Brain microvascular endothelial cell (primary cell): ENCODE data around the gene RBL2.
"Not testable (repeated sequence)": the region's sequence is repeated elsewhere in the genome, so short reads cannot be mapped to it uniquely, and the experiment has no call there.

Source experiments
- DNase-seq: peaks from one replicate; pipeline ENCODE4 v3.0.0-alpha.2; 2020
- H3K27ac ChIP-seq: fragments of 250-450 bp; sonication (Bioruptor Pico); 2 replicates; pipeline ENCODE4 v1.5.1; 2020; ENCODE audit warnings: mild to moderate bottlenecking, moderate library complexity
- H3K27me3 ChIP-seq: fragments of 250-450 bp; sonication (Bioruptor Pico); replicated peaks from 2 replicates; pipeline ENCODE4 v1.5.1; 2020; ENCODE audit warnings: mild to moderate bottlenecking
- H3K36me3 ChIP-seq: fragments of 250-450 bp; sonication (Bioruptor Pico); replicated peaks from 2 replicates; pipeline ENCODE4 v1.5.1; 2020; ENCODE audit warnings: mild to moderate bottlenecking
- H3K4me3 ChIP-seq: 2 replicates; pipeline ENCODE4 v1.5.1; 2011; ENCODE audit warnings: low read depth, mild to moderate bottlenecking, control low read depth, low read length, moderate library complexity
- CTCF ChIP-seq: IDR thresholded peaks from 2 replicates; pipeline ENCODE4 v1.5.1; 2011; ENCODE audit warnings: low read depth, mild to moderate bottlenecking, moderate library complexity, low read length, control low read depth, inconsistent platforms; ENCODE audit errors: missing control alignments
- in situ Hi-C: cut with HindIII; loops from 2 replicates; pipeline ENCODE4 v1.10.0; 2017; ENCODE audit warnings: low sequenced_read_pairs, low pct_ligation_motif_present

Gene RBL2, protein sequence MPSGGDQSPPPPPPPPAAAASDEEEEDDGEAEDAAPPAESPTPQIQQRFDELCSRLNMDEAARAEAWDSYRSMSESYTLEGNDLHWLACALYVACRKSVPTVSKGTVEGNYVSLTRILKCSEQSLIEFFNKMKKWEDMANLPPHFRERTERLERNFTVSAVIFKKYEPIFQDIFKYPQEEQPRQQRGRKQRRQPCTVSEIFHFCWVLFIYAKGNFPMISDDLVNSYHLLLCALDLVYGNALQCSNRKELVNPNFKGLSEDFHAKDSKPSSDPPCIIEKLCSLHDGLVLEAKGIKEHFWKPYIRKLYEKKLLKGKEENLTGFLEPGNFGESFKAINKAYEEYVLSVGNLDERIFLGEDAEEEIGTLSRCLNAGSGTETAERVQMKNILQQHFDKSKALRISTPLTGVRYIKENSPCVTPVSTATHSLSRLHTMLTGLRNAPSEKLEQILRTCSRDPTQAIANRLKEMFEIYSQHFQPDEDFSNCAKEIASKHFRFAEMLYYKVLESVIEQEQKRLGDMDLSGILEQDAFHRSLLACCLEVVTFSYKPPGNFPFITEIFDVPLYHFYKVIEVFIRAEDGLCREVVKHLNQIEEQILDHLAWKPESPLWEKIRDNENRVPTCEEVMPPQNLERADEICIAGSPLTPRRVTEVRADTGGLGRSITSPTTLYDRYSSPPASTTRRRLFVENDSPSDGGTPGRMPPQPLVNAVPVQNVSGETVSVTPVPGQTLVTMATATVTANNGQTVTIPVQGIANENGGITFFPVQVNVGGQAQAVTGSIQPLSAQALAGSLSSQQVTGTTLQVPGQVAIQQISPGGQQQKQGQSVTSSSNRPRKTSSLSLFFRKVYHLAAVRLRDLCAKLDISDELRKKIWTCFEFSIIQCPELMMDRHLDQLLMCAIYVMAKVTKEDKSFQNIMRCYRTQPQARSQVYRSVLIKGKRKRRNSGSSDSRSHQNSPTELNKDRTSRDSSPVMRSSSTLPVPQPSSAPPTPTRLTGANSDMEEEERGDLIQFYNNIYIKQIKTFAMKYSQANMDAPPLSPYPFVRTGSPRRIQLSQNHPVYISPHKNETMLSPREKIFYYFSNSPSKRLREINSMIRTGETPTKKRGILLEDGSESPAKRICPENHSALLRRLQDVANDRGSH

GRCh38 chr16:53434377-53435065, at the start of gene RBL2:
Gene RBL2 (plus strand): TSS chr16:53434471. CDS start chr16:53434557, 86 bp downstream.
- TF ChIP-seq CTCF: no peak
- Histone ChIP-seq H3K27me3 (no peaks in the 10 kb centered on the region), H3K36me3 (no peaks in the 10 kb centered on the region), H3K4me3 (peak within 1 kb of the TSS; percentile 90), H3K27ac (peak within 1 kb of the TSS; percentile 55)
- in situ Hi-C loops: no loop called here
- DNase-seq: peak; percentile 70

- H3K4me3 ChIP-seq, H3K27me3 ChIP-seq, in situ Hi-C loops, DNase-seq, H3K27ac ChIP-seq, H3K36me3 ChIP-seq: not testable (repeated sequence)
Measured at GRCh38 chr16:53384610-53385009, 49.7 kb upstream of the RBL2 start.

GRCh38 chr16:53404959-53405358, 29.3 kb upstream of the RBL2 start:
- Histone ChIP-seq H3K4me3 (no peak overlapping the region), H3K27me3 (no peaks in the 10 kb centered on the region), H3K27ac (no peak overlapping the region), H3K36me3 (no peaks in the 10 kb centered on the region)
- no peak for DNase-seq
- TF ChIP-seq CTCF: no peak
- in situ Hi-C loops: no loop called here

DNA sequence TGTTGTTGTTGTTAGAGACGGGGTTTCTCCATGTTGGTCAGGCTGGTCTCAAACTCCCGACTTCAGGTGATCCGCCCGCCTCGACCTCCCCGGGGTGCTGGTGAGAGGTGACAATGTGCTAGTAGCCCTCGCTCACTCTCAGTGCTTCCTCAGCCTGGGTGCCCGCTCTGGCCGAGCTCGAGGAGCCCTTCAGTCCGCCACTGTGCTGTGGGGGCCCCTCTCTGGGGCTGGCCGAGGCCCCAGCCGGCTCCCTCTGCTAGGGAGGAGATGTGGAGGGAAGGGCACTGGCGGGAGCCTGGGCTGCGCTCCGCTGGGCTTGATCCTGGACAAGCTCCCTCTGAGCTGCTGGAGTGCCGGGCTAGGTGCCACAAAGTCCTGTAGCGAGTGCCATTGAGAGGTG, 21.7 kb upstream of the RBL2 start:
- DNase-seq: no peak
- no peaks in the 10 kb centered on the region for H3K36me3 ChIP-seq
- no peaks in the 10 kb centered on the region for H3K27me3 ChIP-seq
- H3K27ac ChIP-seq: no peak overlapping the region
- no peak for TF ChIP-seq CTCF
- no peak overlapping the region for H3K4me3 ChIP-seq
- in situ Hi-C loops: no loop called here

DNA sequence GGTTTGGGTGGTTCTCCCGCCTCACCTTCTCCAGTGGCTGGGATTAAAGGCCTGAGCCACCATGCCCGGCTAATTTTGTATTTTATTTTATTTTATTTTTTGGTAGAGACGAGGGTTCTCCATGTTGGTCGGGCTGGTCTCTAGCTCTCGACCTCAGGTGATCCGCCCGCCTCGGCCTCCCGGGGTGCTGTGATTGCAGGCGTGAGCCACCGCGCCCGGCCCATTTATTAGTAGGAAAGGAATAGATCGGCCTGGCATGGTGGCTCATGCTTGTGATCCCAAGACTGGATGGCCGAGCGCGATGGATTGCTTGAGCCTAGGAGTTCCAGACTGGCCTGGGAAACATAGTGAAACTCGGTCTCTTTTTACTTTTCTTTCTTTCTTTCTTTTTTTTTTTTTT, 20.4 kb upstream of the RBL2 start:
- in situ Hi-C loops: no loop called here
- H3K36me3 ChIP-seq: no peaks in the 10 kb centered on the region
- H3K4me3 ChIP-seq: no peak overlapping the region
- H3K27me3 ChIP-seq: no peaks in the 10 kb centered on the region
- TF ChIP-seq CTCF: no peak
- H3K27ac ChIP-seq: no peak overlapping the region
- DNase-seq: no peak
